Endothelial cell of umbilical vein (primary cell): ENCODE measurements around the gene TRAF3. TPM values are rescaled to one million over a fixed set of nuclear protein-coding genes. Genes with fewer than 3 reads are reported as not detected.

Experiments used
- BruUV-seq: library from RNA; stranded (reverse); fragments of 400-500 nt; replicated peaks from 2 replicates; lab custom pipeline; 2021; lab: Mats Ljungman, UMichigan
- CTCF ChIA-PET: fragments of 300-600, 350-600 bp; sonication (Branson Sonifier 250); formaldehyde crosslinking; loops from one replicate; lab custom pipeline; 2021; ENCODE audit warnings: antibody characterized with exemption, inconsistent platforms; lab: Charles Lee
- POLR2A ChIA-PET: fragments of 300-600, 350-600 bp; sonication (Branson Sonifier 250); formaldehyde crosslinking; loops from one replicate; lab custom pipeline; 2021; ENCODE audit warnings: antibody characterized with exemption, inconsistent platforms; lab: Charles Lee
- DNase-seq: peaks from one replicate; pipeline ENCODE4 v3.0.0-alpha.2; 2011; ENCODE audit warnings: low read depth, low spot score
- FAIRE-seq: peaks from 2 replicates; lab custom pipeline; 2011; peaks lifted over from hg19 to GRCh38; lab: Jason Lieb, UNC
- H2AFZ ChIP-seq: 2 replicates; pipeline ENCODE4 v1.6.0; 2012; ENCODE audit warnings: low read depth, low read length, control low read depth, inconsistent platforms
- H3K27ac ChIP-seq: 2 replicates; pipeline ENCODE4 v1.5.1; 2011; ENCODE audit warnings: low read depth, mild to moderate bottlenecking, control low read depth, low read length, moderate library complexity; ENCODE audit not compliant: insufficient read depth
- H3K27me3 ChIP-seq, 2 experiments: 2 replicates each; pipeline versions ENCODE4 v1.6.0 to v1.6.1; 2011; ENCODE audit warnings: low read length in 2 of 2, mixed read lengths in 1 of 2; ENCODE audit not compliant: control insufficient read depth in 2 of 2, insufficient read depth in 2 of 2
- H3K36me3 ChIP-seq, 2 experiments: 2 replicates in 1 of 2; 3 replicates in 1 of 2; pipeline ENCODE4 v1.5.1; 2011; ENCODE audit warnings: low read length in 2 of 2, mild to moderate bottlenecking in 1 of 2, moderate library complexity in 1 of 2; ENCODE audit not compliant: control insufficient read depth in 2 of 2, insufficient read depth in 2 of 2; ENCODE audit errors: extremely low read depth in 1 of 2
- H3K4me1 ChIP-seq: 3 replicates; pipeline ENCODE4 v1.5.1; 2011; ENCODE audit warnings: mild to moderate bottlenecking, low read length; ENCODE audit not compliant: control insufficient read depth, insufficient read depth; ENCODE audit errors: extremely low read depth
- H3K4me2 ChIP-seq: 2 replicates; pipeline ENCODE4 v1.6.1; 2011; ENCODE audit warnings: low read length, control low read depth, mixed read lengths; ENCODE audit not compliant: insufficient read depth
- H3K4me3 ChIP-seq, 3 experiments: fragments of 200-600 bp in 1 of 3; sonication (generic), shearing (Covaris generic) in 1 of 3; replicated peaks in 1 of 3; 2 replicates each; pipeline ENCODE4 v1.5.1; 2011 to 2016; ENCODE audit warnings: control low read depth in 3 of 3, low read length in 3 of 3, mild to moderate bottlenecking in 2 of 3, inconsistent platforms in 1 of 3, low read depth in 1 of 3, moderate library complexity in 1 of 3; ENCODE audit not compliant: insufficient read depth in 1 of 3
- H3K79me2 ChIP-seq: 2 replicates; pipeline ENCODE4 v1.6.0; 2012; ENCODE audit warnings: low read length, inconsistent platforms; ENCODE audit not compliant: control insufficient read depth, insufficient read depth
- H3K9ac ChIP-seq: replicated peaks from 2 replicates; pipeline ENCODE3; 2011; ENCODE audit warnings: low read length, control low read depth; ENCODE audit not compliant: insufficient read depth; ENCODE audit errors: extremely low read depth
- H3K9me1 ChIP-seq: replicated peaks from 3 replicates; pipeline ENCODE4 v1.6.0; 2011; ENCODE audit warnings: mild to moderate bottlenecking, low read length; ENCODE audit not compliant: control insufficient read depth, insufficient read depth; ENCODE audit errors: extremely low read depth
- H3K9me3 ChIP-seq: replicated peaks from 2 replicates; pipeline ENCODE4 v1.5.1; 2012; ENCODE audit warnings: low read length, inconsistent platforms; ENCODE audit not compliant: control insufficient read depth, insufficient read depth
- H4K20me1 ChIP-seq: replicated peaks from 2 replicates; pipeline ENCODE3; 2011; ENCODE audit warnings: mild to moderate bottlenecking, low read length; ENCODE audit not compliant: control insufficient read depth, insufficient read depth; ENCODE audit errors: extremely low read depth
- EZH2 ChIP-seq: IDR thresholded peaks from 2 replicates; pipeline ENCODE4 v1.6.1; 2012; ENCODE audit warnings: borderline replicate concordance, low read depth, mild to moderate bottlenecking, moderate library complexity, low read length, inconsistent platforms; ENCODE audit not compliant: severe bottlenecking
- FOS ChIP-seq: IDR thresholded peaks from 2 replicates; pipeline ENCODE4 v1.6.1; 2011; ENCODE audit warnings: mild to moderate bottlenecking, low read length, moderate library complexity, borderline replicate concordance; ENCODE audit not compliant: insufficient read depth
- GATA2 ChIP-seq: IDR thresholded peaks from 2 replicates; pipeline ENCODE4 v1.7.0; 2011; ENCODE audit warnings: low read depth, mild to moderate bottlenecking, moderate library complexity, mixed read lengths, low read length; ENCODE audit not compliant: insufficient read length, insufficient read depth
- JUN ChIP-seq: IDR thresholded peaks from 2 replicates; pipeline ENCODE4 v1.6.1; 2011; ENCODE audit warnings: borderline replicate concordance, low read depth; ENCODE audit not compliant: insufficient read length, insufficient read depth
- MYC ChIP-seq: IDR thresholded peaks from one replicate; pipeline ENCODE4 v1.6.1; 2011; ENCODE audit warnings: mild to moderate bottlenecking, low read depth, low read length
- POLR2A ChIP-seq: IDR thresholded peaks from 2 replicates; pipeline ENCODE4 v1.6.1; 2012; ENCODE audit warnings: low read depth, mild to moderate bottlenecking, control low read depth, low read length
- POLR2AphosphoS5 ChIP-seq: IDR thresholded peaks from 2 replicates; pipeline ENCODE4 v1.6.1; 2012; ENCODE audit warnings: low read depth, mild to moderate bottlenecking, control low read depth, low read length, moderate library complexity; ENCODE audit not compliant: insufficient read depth
- dilution Hi-C: fragments of 300-500 bp; cut with MboI; formaldehyde crosslinking; loops from one replicate; pipeline ENCODE4 v1.15.0; 2019; ENCODE audit warnings: low sequenced_read_pairs; ENCODE audit not compliant: extremely low pct_ligation_motif_present
- intact Hi-C: fragments of 100-400 bp; cut with micrococcal nuclease; formaldehyde crosslinking; loops from one replicate; pipeline ENCODE4 v1.10.0; 2022
- polyA plus RNA-seq, 4 experiments: library from polyadenylated mRNA; depleted of rRNA in 3 of 4; stranded (reverse) in 3 of 4; unstranded in 1 of 4; fragments of >200 nt; gene quantifications; 2 replicates each; pipeline versions ENCODE4 v1.2.1 to v1.2.3, GENCODE V29; 2011 to 2012; ENCODE audit warnings: missing spikeins in 1 of 4
- total RNA-seq: library from RNA; stranded (reverse); gene quantifications from 2 replicates; pipeline ENCODE4 v1.2.3, GENCODE V29; 2021
- TF ChIP-seq, protein P1 (sequence below), 2 donors: IDR thresholded peaks; 1 replicate in 1 of 2; 2 replicates in 1 of 2; pipeline ENCODE4 v1.5.1; 2011; ENCODE audit warnings: low read length in 2 of 2, mild to moderate bottlenecking in 2 of 2, moderate library complexity in 2 of 2, control low read depth in 1 of 2, inconsistent platforms in 1 of 2, low read depth in 1 of 2; ENCODE audit not compliant: insufficient read depth in 1 of 2; ENCODE audit errors: extremely low read depth in 1 of 2
- TF ChIP-seq, protein P2 (sequence below): IDR thresholded peaks from 2 replicates; pipeline ENCODE4 v1.6.1; 2011; ENCODE audit not compliant: insufficient read depth, insufficient read length

Gene TRAF3
- total and polyA plus RNA-seq, 2 donors (not counting 3 experiments of a cell fraction or from before 2014, with no cell fraction given), result 14.4 to 27.6 TPM

DNA sequence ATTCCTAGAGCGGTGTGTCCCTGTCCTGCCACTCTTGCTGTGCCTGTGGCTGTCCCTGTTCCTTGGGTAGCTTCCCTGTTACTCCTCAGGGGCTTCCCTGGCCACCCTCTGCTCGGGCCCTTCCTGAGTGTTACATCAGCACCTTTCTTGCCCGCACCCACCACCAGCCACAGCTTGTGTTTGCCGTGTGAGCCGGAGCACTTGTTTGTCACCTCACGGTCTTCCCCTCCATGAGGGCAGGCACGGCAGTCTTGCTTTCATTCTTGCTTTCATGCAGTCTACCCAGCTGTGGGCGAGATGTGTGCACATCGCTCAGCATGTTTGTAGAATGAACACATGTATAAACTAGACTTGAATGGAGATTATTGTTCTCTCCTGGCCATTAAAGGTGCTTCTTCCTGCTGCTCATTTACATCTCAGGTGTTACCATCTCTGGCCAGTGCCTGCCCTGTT is 42.0 kb downstream of the TRAF3 start:
- POLR2A ChIA-PET, result interaction anchor here (0.6 kb wide), 1 partner anchor 27 kb away, joined by 8 read pairs; no protein-coding TSS in a partner anchor
- no peaks in the 10 kb centered on the region for H3K36me3 ChIP-seq
- no peaks in the 10 kb centered on the region for H3K9me3 ChIP-seq
- no peaks in the 10 kb centered on the region for H4K20me1 ChIP-seq
- no peak overlapping the region for H3K4me2 ChIP-seq
- peaks cover 51% of the 10 kb centered on the region for H3K79me2 ChIP-seq
- peaks cover 2% of the 10 kb centered on the region for H3K4me1 ChIP-seq
- H3K27me3 ChIP-seq, result no peaks in the 10 kb centered on the region
- BruUV-seq, result no TSS peak
- no peak overlapping the region for H3K27ac ChIP-seq
- no peak for DNase-seq
- no peak overlapping the region for H2AFZ ChIP-seq
- FAIRE-seq, result no peak
- CTCF ChIA-PET, result no interaction called here
- H3K9me1 ChIP-seq, result no peaks in the 10 kb centered on the region
- H3K4me3 ChIP-seq, result no peak overlapping the region
- intact Hi-C loops (no loop called here), dilution Hi-C loops (no loop called here)
- H3K9ac ChIP-seq, result no peak overlapping the region
- no peak for TF ChIP-seq POLR2AphosphoS5
- no peak for TF ChIP-seq GATA2
- TF ChIP-seq, protein P1, sequence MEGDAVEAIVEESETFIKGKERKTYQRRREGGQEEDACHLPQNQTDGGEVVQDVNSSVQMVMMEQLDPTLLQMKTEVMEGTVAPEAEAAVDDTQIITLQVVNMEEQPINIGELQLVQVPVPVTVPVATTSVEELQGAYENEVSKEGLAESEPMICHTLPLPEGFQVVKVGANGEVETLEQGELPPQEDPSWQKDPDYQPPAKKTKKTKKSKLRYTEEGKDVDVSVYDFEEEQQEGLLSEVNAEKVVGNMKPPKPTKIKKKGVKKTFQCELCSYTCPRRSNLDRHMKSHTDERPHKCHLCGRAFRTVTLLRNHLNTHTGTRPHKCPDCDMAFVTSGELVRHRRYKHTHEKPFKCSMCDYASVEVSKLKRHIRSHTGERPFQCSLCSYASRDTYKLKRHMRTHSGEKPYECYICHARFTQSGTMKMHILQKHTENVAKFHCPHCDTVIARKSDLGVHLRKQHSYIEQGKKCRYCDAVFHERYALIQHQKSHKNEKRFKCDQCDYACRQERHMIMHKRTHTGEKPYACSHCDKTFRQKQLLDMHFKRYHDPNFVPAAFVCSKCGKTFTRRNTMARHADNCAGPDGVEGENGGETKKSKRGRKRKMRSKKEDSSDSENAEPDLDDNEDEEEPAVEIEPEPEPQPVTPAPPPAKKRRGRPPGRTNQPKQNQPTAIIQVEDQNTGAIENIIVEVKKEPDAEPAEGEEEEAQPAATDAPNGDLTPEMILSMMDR (IDR thresholded peaks at IDR 0.05; ENCODE audit: extremely low read depth in 1 of 2, insufficient read depth in 1 of 2, low read depth in 1 of 2, low read length in 2 of 2), result no peak
- TF ChIP-seq POLR2A, result no peak
- TF ChIP-seq MYC, result no peak
- no peak for TF ChIP-seq FOS
- no peak for TF ChIP-seq EZH2
- TF ChIP-seq, protein P2, sequence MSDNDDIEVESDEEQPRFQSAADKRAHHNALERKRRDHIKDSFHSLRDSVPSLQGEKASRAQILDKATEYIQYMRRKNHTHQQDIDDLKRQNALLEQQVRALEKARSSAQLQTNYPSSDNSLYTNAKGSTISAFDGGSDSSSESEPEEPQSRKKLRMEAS, result no peak
- TF ChIP-seq JUN, result no peak
